GM20431 (cell line): ENCODE results near the gene NDST4.

ENCODE experiments used
- in situ Hi-C: fragments of 300-500 bp; cut with MseI, MboI; formaldehyde crosslinking; loops from one replicate; pipeline ENCODE4 v1.15.0; 2020; ENCODE audit warnings: low sequenced_read_pairs; ENCODE audit not compliant: unreplicated experiment

Gene NDST4

DNA sequence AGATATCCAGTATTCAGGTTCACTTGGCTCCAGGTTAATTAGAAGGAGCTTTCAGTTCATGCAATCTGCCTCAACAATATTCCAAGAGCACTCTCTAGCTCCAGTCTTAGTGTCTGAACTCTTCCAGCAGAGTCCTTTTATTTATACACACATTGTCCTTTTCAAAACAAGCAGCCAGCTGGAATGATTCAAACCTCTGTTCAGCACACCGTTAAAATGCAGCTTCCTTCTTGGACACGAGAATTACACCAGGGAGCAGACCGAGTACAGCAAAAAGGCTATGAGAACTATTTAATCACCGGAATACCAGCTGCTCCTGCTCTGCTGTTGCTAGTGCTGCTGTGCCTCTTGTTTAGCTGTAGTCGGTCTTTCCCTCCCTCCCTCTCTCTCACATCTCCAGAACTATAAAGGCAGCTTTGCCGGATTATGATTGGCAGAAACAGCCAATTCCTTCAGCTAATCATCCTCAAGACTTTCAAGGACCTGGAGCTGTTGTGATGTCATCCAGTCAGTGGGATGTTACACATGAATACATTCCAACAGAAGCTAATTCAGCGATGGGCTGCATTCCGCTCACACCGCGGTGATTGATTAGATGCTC, at the start of gene NDST4:
Gene NDST4, minus strand, starts transcription at position 115 of the 601 bp plus-strand sequence. CDS start 36,584 bp downstream, outside the sequence.
- in situ Hi-C loops, result no loop called here

DNA sequence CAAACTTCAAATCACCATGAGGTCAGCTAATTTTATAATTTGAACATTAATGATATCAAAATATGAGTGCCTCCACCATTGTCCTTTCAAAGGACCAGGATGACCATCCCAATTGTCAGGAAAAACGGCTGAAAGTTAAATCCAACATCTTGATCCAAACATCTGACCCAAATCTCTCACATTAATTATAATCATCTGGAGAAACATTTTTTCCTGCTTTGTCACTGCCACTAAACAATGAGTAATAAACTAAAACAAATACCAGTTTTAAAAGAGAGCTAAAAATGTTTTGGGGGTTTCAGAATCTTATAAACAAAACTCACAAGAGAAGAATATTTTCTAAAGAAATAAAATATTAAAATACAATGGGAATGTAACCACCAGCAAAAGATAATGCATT, 45.7 kb upstream of the NDST4 start:
- in situ Hi-C loops, result no loop called here

DNA sequence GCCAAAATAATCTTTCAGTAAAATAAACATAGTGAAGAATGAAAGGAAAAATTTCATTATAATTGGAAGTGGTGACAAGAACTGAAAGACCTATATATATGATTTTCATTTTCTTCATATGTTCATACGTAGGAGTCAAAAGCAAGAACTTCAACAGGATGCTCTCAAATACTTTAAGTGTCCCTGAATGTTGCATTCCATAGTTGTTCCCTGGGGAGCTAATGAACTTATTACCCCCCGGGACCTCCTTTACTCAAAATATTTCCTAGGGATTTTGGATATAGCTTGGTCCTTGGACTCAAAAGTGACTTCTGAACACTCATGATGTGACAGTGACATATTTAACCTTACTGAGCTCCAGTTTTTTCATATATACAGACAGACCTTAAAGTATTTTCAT, 44.9 kb upstream of the NDST4 start:
- in situ Hi-C loops, result no loop called here

DNA sequence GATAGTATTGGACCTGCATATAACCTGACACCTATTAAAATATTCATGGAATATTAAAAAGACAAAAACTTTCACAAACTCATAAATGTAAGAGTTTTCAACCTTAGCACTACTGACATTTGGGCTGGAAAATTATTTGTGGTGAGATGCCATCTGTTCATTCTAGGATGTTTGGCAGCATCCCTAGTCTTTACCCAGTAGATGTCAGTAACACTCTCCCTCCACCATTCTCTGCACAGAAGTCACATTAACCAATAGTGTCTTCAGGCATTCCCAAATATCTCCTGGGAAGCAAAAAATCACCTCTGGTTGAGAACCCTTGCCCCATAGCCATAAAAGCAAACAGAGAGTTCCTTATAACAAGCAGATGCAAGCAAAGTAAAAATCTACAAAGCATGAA, 41.4 kb upstream of the NDST4 start:
- in situ Hi-C loops, result no loop called here

DNA sequence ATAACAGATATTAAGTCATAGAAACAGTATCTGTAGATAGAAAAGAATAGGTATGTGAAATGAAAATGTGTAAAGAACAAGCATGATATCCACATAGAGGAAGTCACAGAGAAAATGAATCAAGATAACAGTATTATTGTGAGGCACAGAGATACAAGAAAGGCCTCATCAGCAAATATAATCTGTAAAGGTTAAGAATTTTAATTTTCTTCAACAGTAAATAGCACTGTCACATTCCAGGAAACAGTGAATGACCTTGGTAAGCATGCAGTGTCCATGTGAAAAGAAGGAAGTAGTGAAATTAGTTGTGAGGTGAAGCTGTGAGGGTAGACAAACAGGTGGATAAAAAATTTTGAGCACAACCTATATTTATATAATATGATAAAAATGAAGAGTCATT, 39.5 kb upstream of the NDST4 start:
- in situ Hi-C loops, result no loop called here

DNA sequence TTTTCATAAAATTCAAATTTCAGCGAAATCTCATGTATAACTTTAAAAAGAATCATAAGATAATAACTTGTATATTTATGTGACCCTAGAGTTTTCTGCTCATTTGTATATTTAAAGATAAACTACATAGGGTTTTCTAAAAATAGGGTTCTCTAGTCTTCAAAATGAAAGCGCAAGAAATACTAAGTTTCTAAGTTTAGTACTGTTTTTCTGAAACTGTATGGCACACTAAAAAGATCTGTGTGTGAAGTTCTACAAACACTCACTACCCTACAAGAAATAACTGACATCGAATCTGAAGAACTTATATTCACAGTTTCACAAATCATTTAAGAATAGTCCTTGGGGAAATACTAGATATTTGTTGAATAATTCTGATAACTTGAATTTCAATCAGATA, 38.7 kb upstream of the NDST4 start:
- in situ Hi-C loops, result no loop called here

DNA sequence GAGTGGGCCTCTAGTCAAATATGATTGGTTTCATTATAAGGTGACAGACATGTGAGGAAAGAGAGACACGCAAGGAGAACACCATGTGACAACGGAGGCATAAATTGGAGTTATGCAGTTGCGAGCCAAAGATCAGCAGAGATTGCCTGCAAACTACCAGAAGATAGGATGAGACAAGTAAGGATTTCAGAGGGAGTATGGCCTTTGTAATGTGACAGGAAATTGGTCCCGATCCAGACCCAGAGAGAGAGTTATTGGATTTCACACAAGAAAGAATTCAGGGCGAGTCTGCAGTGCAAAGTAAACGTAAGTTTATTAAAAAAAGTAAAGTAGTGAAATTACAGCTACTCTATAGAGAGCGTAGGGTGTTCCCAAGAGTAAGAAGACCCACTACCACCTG, 35.7 kb upstream of the NDST4 start:
- in situ Hi-C loops, result no loop called here

DNA sequence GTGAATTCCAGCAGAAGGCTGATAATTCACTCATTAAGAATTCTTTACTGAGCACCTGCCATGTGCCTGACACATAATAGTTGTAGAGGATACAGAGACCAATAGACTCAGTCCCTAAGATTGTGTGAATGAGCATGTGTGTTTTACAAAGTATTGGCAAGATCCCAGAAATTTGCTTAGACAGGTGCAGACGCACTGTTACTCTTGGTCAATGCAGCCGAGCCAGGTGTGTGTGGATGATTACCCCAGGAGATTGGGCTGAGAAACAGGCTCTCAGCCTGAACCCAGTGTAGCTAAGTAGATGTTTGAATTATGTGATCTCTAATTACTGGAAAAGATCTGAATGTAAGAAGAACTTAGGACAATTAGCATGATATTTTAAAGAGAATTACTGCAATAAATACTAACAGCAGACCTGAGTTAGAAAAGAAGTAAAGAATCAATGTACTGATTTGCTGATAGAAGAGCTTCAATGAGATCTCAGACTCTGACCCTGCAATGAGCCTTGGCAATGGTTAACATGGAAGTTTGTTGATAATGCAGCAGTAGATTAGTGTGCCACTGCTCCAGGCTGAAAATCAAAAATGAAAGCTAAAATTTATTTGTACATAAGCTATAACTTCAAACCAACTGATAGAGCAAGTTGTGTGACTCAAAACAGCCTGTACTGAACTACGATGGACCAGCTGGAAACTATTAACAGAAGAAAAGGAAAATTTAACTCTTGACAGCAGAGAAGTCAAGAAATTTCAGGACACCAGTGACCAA, 32.2 kb upstream of the NDST4 start:
- in situ Hi-C loops, result no loop called here

DNA sequence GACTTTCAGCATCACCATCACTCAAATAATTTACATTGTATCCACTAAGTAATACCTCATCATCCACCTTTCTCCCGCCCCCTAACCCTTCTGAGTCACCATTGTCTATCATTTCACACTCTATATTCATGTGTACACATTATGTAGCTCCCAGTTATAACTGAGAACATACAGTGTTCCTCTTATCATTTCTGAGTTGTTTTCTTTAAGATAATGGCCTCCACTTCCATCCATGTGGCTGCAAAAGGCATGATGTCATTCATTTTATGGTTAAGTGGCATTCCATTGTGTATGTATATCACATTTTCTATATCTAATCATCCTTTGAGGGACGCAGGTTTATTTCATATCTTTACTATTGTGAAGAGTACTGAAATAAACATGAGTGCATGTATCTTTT, 14.6 kb upstream of the NDST4 start:
- in situ Hi-C loops, result no loop called here

DNA sequence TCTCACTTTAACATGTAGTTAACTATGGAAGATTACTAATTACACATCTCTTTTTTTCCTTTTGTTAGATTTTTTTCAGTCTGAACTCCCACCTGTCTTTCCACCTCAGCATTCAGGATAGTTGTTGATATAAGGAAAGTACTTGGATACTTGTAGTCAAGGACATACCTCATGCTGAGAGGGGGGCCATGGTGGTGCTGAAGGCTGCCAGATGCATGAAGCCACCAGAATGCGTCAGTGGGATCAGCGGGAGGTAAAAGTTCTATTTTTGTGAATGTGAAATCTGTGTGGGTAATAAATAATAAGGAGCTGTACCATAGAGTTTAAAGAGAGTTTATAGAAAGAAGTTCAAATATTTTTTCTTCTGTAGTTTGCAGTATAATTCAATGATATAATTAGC, 13.1 kb upstream of the NDST4 start:
- in situ Hi-C loops, result no loop called here

DNA sequence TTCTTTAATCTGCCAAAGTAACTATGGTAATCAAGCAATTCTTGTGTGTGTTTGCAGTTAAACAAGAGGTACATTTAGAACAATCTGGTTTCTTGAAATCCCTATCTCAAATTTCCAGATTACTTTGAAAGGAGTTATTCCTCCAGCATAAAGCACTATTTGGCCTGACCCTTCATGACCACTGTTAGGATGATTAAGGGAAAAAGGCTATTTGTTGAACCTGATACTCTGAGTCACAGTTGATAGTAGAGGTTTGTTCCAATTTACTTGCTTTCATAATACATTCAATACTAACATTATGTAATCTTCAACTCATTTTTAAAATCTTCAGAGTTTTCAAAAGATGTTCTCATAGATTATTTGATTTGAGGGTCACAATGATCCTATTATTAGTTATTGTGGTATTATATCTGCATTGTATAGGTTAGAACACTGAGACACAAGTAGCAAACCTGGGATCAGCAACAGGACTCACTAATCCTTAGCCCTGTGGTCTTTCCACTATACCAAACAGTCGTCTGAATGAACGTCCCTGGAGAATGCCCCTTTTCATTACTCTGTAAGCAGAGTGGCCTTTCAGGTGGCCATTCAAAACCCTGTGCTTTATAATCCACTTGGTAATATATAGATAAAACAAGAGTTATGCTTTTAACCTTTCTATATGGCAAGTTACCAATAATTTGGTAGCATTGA, 8.1 kb upstream of the NDST4 start:
- in situ Hi-C loops, result no loop called here

DNA sequence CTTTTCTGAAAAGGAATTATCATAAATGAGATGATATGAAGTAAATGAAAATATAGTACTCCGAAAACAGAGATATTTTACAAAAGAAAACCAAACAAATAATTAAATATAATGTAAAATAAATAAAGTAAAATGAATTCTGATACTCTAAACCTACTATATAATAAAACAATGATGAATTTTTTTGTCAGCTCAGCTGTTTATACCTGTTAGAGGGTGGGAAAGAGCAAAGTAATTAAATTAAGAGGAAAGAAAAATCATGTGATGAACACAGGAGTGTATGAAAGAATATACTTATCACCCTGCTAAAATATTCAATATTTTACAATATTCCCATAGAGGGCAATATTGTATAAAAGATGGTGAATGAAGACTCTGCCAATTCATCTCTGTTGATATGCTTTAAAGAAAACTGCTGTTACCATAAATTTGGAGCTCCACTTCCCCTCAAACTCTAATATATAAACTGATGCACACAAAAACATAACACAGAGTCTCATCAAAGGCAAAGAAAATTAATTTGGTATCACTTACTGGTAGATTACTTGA, 6.5 kb upstream of the NDST4 start:
- in situ Hi-C loops, result no loop called here

DNA sequence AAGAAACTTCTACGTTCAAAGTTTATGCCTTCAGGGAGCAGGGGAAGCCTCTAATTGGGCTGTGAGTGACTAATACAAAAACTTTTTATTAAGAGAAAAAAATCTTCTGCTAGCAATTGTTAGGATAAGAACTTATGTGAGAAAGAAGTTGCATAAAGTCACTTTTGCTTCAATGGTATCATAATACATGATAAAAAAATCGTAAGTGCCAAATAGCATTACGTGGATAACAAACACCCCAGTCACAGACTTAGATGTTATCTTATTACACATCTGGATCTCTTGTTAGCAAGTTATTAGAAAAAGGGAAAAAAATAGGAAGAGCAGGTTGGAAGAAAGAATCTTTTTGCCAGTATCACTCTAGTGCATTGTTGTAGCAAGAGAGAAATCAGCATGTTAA, 4.2 kb upstream of the NDST4 start:
- in situ Hi-C loops, result no loop called here

DNA sequence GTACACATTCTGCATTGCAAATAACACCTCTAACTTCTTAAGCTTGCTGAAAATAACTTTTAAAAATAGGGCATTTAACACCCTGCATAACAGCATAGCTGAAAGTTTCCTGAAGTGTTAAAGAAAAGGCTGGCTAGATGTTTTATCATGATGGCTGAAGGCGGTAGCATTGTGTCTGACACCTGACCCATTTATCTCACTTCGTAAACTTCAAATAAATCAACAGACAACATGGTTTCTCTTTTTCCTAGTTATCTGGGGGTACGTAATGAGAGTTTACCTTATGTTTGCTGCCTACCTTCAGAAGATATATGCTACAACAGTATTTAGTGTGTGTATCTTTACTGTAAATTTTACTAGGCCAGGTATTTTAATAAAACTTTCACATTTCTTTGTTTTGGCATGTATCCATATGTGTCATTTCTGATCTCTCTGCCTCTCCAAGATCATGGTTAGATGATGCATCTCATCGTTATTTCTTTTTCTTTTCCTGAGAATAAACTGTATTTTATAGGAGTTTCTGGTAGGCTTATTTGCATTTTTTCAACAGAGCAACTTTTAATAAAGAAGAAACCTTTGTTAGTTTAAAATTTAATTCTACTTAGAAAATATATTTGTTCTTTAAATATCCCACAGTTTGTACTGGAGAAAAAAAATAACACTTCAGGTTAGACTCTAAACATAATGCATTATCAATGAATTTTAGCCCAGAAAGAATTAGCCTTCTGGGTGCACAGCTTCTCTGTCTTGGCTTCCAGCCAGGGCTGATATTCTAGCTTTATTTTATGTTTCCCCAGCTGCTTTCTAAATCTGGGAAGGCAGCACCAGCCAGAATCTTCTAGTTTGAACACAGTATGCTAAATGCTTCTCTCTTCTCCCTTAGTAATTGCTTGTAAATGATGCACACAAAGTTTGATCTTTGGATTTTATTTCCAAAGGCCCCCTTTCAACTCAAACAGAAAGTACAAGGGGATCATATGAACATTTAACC, 2.9 kb downstream of the NDST4 start:
- in situ Hi-C loops, result no loop called here

DNA sequence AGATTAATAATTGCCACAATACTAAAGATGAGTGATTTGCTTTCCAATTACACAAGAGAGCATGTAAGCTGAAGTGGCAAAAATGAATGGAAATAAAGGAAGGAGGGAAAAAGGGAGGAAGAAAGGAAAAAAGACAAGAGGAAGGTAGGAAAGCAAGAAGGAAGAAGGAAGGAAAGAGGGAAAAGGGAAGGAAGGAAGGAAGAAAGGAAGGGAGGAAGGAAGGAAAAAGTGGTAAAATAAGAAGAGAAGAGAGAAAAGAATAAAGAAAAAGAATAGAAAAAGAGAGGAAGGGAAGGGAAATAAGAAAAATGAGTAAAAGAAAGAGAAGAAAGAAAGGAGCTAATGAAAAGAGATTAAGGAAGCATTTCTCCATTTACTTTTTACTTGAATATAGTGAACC, 4.6 kb downstream of the NDST4 start:
- in situ Hi-C loops, result no loop called here

DNA sequence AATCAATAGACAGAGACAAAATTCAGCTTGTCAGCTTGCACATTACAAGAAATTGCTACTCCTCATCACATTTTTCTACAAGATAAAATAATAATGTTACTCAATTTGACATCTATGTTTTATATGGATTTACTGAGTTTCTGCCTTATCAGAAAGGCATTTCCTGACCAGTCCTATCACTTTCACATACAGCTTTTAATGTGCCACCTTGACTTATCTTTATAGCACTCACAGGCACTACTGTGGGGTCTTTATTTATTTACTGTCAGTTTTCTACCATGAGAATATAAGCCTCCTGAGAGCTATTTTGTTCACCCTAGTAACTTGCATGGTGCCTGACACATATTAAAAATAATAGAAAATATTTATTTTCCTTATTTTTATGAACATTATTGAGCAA, 6.0 kb downstream of the NDST4 start:
- in situ Hi-C loops, result no loop called here

DNA sequence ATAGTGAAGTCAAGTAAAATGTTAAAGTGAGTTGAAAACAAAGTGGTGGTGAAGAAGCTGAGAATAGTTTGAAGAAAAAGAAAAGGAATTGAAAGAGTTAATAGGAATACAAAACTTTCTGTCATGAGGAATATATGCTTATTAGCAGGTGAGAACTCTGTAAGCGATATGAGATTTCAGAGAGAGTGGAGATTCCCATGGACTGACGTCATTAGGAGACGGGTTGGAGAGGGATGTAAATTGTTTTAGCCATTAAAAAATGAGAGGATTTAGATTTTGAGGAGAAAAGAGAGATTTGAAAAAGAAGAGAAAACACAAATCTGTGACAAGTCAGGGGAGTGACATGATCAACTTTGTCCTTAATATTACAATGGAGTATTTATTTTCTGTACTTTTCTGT, 11.7 kb downstream of the NDST4 start:
- in situ Hi-C loops, result no loop called here

DNA sequence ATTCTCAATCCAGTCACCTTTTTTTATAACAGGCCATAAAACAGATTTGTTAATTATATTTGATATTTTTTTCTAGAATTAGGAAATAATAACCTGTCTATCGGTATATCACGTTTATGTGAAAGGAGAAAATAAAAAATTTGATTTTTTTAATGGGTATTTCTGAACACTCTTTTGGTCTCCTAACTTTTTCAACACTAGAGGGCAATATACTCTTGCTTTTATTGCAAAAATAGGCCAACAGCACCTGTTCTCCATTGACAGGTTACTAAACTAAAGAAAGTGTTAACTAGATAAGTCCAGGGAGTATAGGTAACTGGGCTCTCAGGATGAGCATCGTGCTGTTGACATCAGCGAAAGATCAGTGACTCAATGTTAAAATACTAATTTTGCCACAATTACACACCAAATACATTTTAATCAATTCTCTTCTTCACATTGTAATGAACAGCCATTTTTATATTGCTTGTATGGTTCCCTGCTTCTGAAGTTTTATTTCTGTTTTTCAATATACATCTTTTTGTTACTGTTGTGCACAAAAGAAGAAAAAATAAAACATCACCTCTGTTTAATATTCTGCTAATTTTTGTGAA, 22.8 kb downstream of the NDST4 start:
- in situ Hi-C loops, result no loop called here

DNA sequence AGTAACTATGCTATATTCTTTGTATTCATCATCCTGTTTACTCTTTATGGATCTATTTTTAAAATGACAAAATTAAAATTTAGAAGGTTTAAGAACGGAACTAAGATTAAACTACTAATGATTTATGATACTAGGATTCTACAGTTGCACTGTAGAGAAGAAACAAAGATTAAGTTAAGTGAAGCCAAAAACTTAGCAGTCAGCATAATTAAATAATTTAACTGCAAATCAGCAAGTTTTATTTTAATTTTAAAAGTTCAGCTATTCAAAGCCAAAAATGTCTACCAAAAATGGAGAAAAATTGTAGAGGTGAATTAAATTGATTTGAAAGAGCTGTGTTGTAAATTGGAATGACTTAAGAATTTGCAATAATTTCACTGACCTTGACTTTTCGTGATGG, 30.8 kb downstream of the NDST4 start:
- in situ Hi-C loops, result no loop called here

DNA sequence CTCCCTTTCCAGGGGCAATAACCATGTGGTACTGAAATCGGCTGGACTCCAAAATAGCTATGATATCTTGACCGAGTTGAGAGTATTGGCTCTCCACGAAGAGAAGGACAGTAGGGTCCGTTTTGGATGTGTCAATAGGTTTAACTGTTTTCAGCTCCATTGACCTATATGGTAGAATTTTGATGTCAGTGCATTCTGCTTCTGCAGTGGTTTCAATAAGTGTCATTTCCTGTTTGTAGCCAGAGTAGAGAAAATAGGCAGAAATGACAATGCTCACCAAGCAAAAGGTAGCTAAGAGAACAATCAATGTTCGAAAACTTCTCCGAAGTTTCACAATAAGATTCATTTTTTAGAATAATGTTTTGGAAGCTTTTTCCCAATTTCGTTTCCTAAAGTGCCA, 36.7 kb downstream of the NDST4 start:
- in situ Hi-C loops, result no loop called here
